GM23248 (cell line): ENCODE measurements around the gene LYVE1.

Source experiments
- EZH2 ChIP-seq: fragments of 200-600 bp; sonication (generic); IDR thresholded peaks from 2 replicates; pipeline ENCODE4 v1.6.1; 2018; ENCODE audit warnings: antibody characterized with exemption, mild to moderate bottlenecking; ENCODE audit not compliant: insufficient read depth, poor library complexity, severe bottlenecking
- EZH2phosphoT487 ChIP-seq: fragments of 200-600 bp; sonication (generic); IDR thresholded peaks from 2 replicates; pipeline ENCODE4 v1.6.1; 2018; ENCODE audit warnings: antibody characterized with exemption, moderate library complexity, mild to moderate bottlenecking, low read depth; ENCODE audit not compliant: insufficient read depth

- no peak for TF ChIP-seq EZH2phosphoT487
- no peak for TF ChIP-seq EZH2
Measured at GRCh38 chr11:10598816-10599215, 30.4 kb upstream of the LYVE1 start.
